SK-N-SH (cell line): ENCODE data around the gene HAUS7. TPM values are rescaled to one million over a fixed set of nuclear protein-coding genes. Genes with fewer than 3 reads are reported as not detected.

Experiments used
- CTCF ChIA-PET: fragments of 300-600, 350-600 bp; formaldehyde crosslinking; extraction: SDS; loops from one replicate; lab custom pipeline; 2021; lab: Yijun Ruan, JAX
- POLR2A ChIA-PET: fragments of 350-600 bp; sonication (Branson Sonifier 250); formaldehyde crosslinking; extraction: SDS; loops from one replicate; lab custom pipeline; 2020; ENCODE audit warnings: antibody characterized with exemption, inconsistent platforms; lab: Yijun Ruan, JAX
- DNase-seq: peaks from one replicate; pipeline ENCODE4 v3.0.0; 2012
- H2AFZ ChIP-seq: fragments of 200-600 bp; sonication (generic); 2 replicates; pipeline ENCODE4 v1.8.1; 2016; ENCODE audit warnings: antibody characterized with exemption, mild to moderate bottlenecking, low read depth
- H3F3A ChIP-seq: fragments of 200-600 bp; sonication (generic); replicated peaks from 2 replicates; pipeline ENCODE3; 2016; ENCODE audit warnings: antibody characterized with exemption, mild to moderate bottlenecking; ENCODE audit not compliant: insufficient read depth
- H3K27ac ChIP-seq, 2 experiments: fragments of 200-500 bp in 1 of 2; fragments of 200-600 bp in 1 of 2; sonication (Bioruptor generic) in 1 of 2; sonication (generic), shearing (Covaris generic) in 1 of 2; 2 replicates each; pipeline versions ENCODE4 v1.5.1 to v1.6.1; 2014 to 2016; ENCODE audit warnings: low read depth in 2 of 2, inconsistent platforms in 1 of 2, low read length in 1 of 2, mild to moderate bottlenecking in 1 of 2, mixed read lengths in 1 of 2
- H3K27me3 ChIP-seq: fragments of 200-600 bp; sonication (generic), shearing (Covaris generic); 2 replicates; pipeline ENCODE4 v1.6.1; 2016; ENCODE audit warnings: mixed run types; ENCODE audit not compliant: insufficient read depth
- H3K36me3 ChIP-seq, 2 experiments: fragments of 200-500 bp in 1 of 2; fragments of 200-600 bp in 1 of 2; sonication (Bioruptor generic) in 1 of 2; sonication (generic) in 1 of 2; replicated peaks in 1 of 2; 2 replicates each; pipeline versions ENCODE3 to v1.5.1; 2014 to 2016; ENCODE audit warnings: low read length in 1 of 2, mild to moderate bottlenecking in 1 of 2; ENCODE audit not compliant: insufficient read depth in 2 of 2, control insufficient read depth in 1 of 2
- H3K4me1 ChIP-seq, 2 experiments: fragments of 200-500 bp in 1 of 2; fragments of 200-600 bp in 1 of 2; sonication (Bioruptor generic) in 1 of 2; sonication (generic), shearing (Covaris generic) in 1 of 2; 2 replicates each; pipeline versions ENCODE4 v1.5.1 to v1.6.1; 2014 to 2016; ENCODE audit warnings: low read depth in 1 of 2, low read length in 1 of 2, mixed run types in 1 of 2; ENCODE audit not compliant: insufficient read depth in 2 of 2, control insufficient read depth in 1 of 2
- H3K4me2 ChIP-seq: fragments of 200-600 bp; sonication (generic), shearing (Covaris generic); 2 replicates; pipeline ENCODE4 v1.6.1; 2017; ENCODE audit warnings: mixed run types
- H3K4me3 ChIP-seq, 2 experiments: fragments of 200-500 bp in 1 of 2; fragments of 200-600 bp in 1 of 2; sonication (Bioruptor generic) in 1 of 2; sonication (generic), shearing (Covaris generic) in 1 of 2; 2 replicates each; pipeline versions ENCODE4 v1.5.1 to v1.8.1; 2014 to 2016; ENCODE audit warnings: low read depth in 2 of 2, inconsistent platforms in 1 of 2, low read length in 1 of 2, mild to moderate bottlenecking in 1 of 2, mixed read lengths in 1 of 2, moderate library complexity in 1 of 2
- H3K79me2 ChIP-seq: fragments of 200-600 bp; sonication (generic); 2 replicates; pipeline ENCODE4 v1.8.1; 2017; ENCODE audit warnings: mild to moderate bottlenecking; ENCODE audit not compliant: insufficient read depth
- H3K9ac ChIP-seq: fragments of 200-600 bp; sonication (generic); 2 replicates; pipeline ENCODE4 v1.6.1; 2017; ENCODE audit warnings: mixed run types
- H3K9me2 ChIP-seq: fragments of 200-600 bp; sonication (generic); 2 replicates; pipeline ENCODE4 v1.6.1; 2017; ENCODE audit warnings: mixed run types
- H3K9me3 ChIP-seq: fragments of 200-600 bp; sonication (generic); 2 replicates; pipeline ENCODE4 v1.6.1; 2017; ENCODE audit warnings: mixed run types, mild to moderate bottlenecking, moderate library complexity
- H4K20me1 ChIP-seq: fragments of 200-600 bp; sonication (generic); 2 replicates; pipeline ENCODE4 v1.6.1; 2017; ENCODE audit warnings: mild to moderate bottlenecking, mixed run types; ENCODE audit not compliant: insufficient read depth
- CTCF ChIP-seq: fragments of 200-600 bp; sonication (generic); IDR thresholded peaks from 2 replicates; pipeline ENCODE4 v1.6.1; 2017; ENCODE audit warnings: antibody characterized with exemption, mild to moderate bottlenecking, moderate library complexity
- ELF1 ChIP-seq: IDR thresholded peaks from 2 replicates; pipeline ENCODE4 v1.4.0; 2012
- EP300 ChIP-seq, 2 experiments: IDR thresholded peaks; 2 replicates each; pipeline versions ENCODE4 v1.4.0 to v1.6.1; 2012; ENCODE audit warnings: borderline replicate concordance in 1 of 2, low read depth in 1 of 2, low read length in 1 of 2
- EZH2phosphoT487 ChIP-seq: fragments of 200-600 bp; sonication (generic); IDR thresholded peaks from 2 replicates; pipeline ENCODE4 v1.6.1; 2017; ENCODE audit warnings: low read depth, mixed run types, mild to moderate bottlenecking, antibody characterized with exemption, moderate library complexity, borderline replicate concordance
- FOXJ3 ChIP-seq: sonication (generic); formaldehyde crosslinking; IDR thresholded peaks from 2 replicates; pipeline ENCODE4 v1.5.1; 2020; ENCODE audit warnings: mild to moderate bottlenecking, missing genetic modification reagents
- GABPA ChIP-seq: IDR thresholded peaks from 2 replicates; pipeline ENCODE4 v1.4.0; 2012; ENCODE audit warnings: low read depth, mild to moderate bottlenecking
- GATA2 ChIP-seq: sonication (generic); formaldehyde crosslinking; IDR thresholded peaks from 2 replicates; pipeline ENCODE4 v1.5.0; 2020; ENCODE audit warnings: mild to moderate bottlenecking, missing genetic modification reagents
- JUND ChIP-seq: IDR thresholded peaks from 2 replicates; pipeline ENCODE4 v1.4.0; 2012
- MXI1 ChIP-seq: IDR thresholded peaks from 2 replicates; pipeline ENCODE4 v1.6.1; 2012; ENCODE audit warnings: mild to moderate bottlenecking, low read depth, low read length, improper control_type of control experiment
- NRF1 ChIP-seq: IDR thresholded peaks from 2 replicates; pipeline ENCODE4 v1.6.1; 2012; ENCODE audit warnings: low read depth, mild to moderate bottlenecking, low read length
- PBX3 ChIP-seq: IDR thresholded peaks from 2 replicates; pipeline ENCODE4; 2012
- RAD21 ChIP-seq: IDR thresholded peaks from 2 replicates; pipeline ENCODE4 v1.6.1; 2012; ENCODE audit warnings: mild to moderate bottlenecking, low read length
- RCOR1 ChIP-seq: fragments of 150-350 bp; IDR thresholded peaks from 2 replicates; pipeline ENCODE4 v1.6.1; 2017; ENCODE audit warnings: antibody characterized with exemption, low read length
- REST ChIP-seq: IDR thresholded peaks from 2 replicates; pipeline ENCODE4 v1.6.1; 2012; ENCODE audit warnings: mild to moderate bottlenecking, low read depth, low read length, moderate library complexity
- RFX5 ChIP-seq: IDR thresholded peaks from 2 replicates; pipeline ENCODE4 v1.6.1; 2012; ENCODE audit warnings: mild to moderate bottlenecking, improper control_type of control experiment, low read length
- RXRA ChIP-seq: IDR thresholded peaks from 2 replicates; pipeline ENCODE4 v1.4.0; 2012; ENCODE audit warnings: low read depth, mild to moderate bottlenecking, borderline replicate concordance
- SMC3 ChIP-seq: IDR thresholded peaks from 2 replicates; pipeline ENCODE4 v1.6.1; 2012; ENCODE audit warnings: low read depth, low read length, improper control_type of control experiment
- TAF1 ChIP-seq: IDR thresholded peaks from 2 replicates; pipeline ENCODE4 v1.6.1; 2012; ENCODE audit warnings: low read depth, mild to moderate bottlenecking, low read length, moderate library complexity, borderline replicate concordance
- USF2 ChIP-seq: fragments of 150-350 bp; IDR thresholded peaks from 2 replicates; pipeline ENCODE4 v1.6.1; 2017; ENCODE audit warnings: antibody characterized with exemption, low read length, low read depth, borderline replicate concordance
- WGBS: methylation state at CpG from one replicate; pipeline ENCODE4 v1.1.6; 2017; ENCODE audit warnings: low lambda C conversion rate; 5-methylcytosine and 5-hydroxymethylcytosine counted together
- polyA plus RNA-seq, 3 experiments: library from polyadenylated mRNA; depleted of rRNA; stranded (reverse); fragments of >200 nt; gene quantifications; 2 replicates each; pipeline ENCODE4 v1.2.3, GENCODE V29; 2012

The HAUS7 gene
- polyA plus RNA-seq, 1 of the 3 experiments (the other 2 are of a cell fraction) = 39.7 TPM

- DNase-seq = no peak
Observed at GRCh38 chrX:153462291-153462690, 8.1 kb downstream of the HAUS7 start.

GRCh38 chrX:153460826-153461225, 9.6 kb downstream of the HAUS7 start:
- peaks cover 0 to 14% of the 10 kb centered on the region in 2 experiments; a peak in 1 of 4 replicates for H3K4me1 ChIP-seq
- TF ChIP-seq TAF1 = no peak
- no peak for TF ChIP-seq PBX3
- TF ChIP-seq RFX5 = no peak
- no peak for TF ChIP-seq MXI1
- peak; percentile 79 for TF ChIP-seq SMC3
- TF ChIP-seq CTCF = peak; percentile 86
- no peak for TF ChIP-seq EP300 (IDR thresholded peaks at IDR 0.05; ENCODE audit: borderline replicate concordance in 1 of 2, low read depth in 1 of 2, low read length in 1 of 2)
- no peak for TF ChIP-seq FOXJ3 (CRISPR knock-in tag)
- TF ChIP-seq RAD21 = peak; percentile 58
- no peak for TF ChIP-seq REST
- no peak for TF ChIP-seq USF2
- TF ChIP-seq GABPA = no peak

More at GRCh38 chrX:153462291-153462690, 8.1 kb downstream of the HAUS7 start:
- H3F3A ChIP-seq = peaks cover 3% of the 10 kb centered on the region
- WGBS = no CpG with 5 or more reads among the region's 10 CpGs
- no peaks in the 10 kb centered on the region for H3K79me2 ChIP-seq
- no peaks in the 10 kb centered on the region for H4K20me1 ChIP-seq
- H3K36me3 ChIP-seq = peaks cover 0 to 6% of the 10 kb centered on the region in 2 experiments
- H3K27ac ChIP-seq = no peak overlapping the region
- no peak overlapping the region for H3K4me2 ChIP-seq
- ChIA-PET POLR2A (no interaction called here), CTCF (interaction anchor here (1.2 to 3.3 kb wide), 4 partner anchors 10 to 429 kb away, joined by 3 to 63 read pairs (median 16); partner anchors contain the start of gene HAUS7)
- no peaks in the 10 kb centered on the region for H3K9me3 ChIP-seq
- H3K9me2 ChIP-seq = no peaks in the 10 kb centered on the region
- H3K27me3 ChIP-seq = no peaks in the 10 kb centered on the region; the same call in 1 of the 2 replicates
- TF ChIP-seq SMC3 (no peak), RXRA (no peak), JUND (no peak), FOXJ3 (CRISPR knock-in tag) (no peak), EP300 (IDR thresholded peaks at IDR 0.05; ENCODE audit: borderline replicate concordance in 1 of 2, low read depth in 1 of 2, low read length in 1 of 2) (no peak), GABPA (no peak), EZH2phosphoT487 (no peak), ELF1 (no peak), RCOR1 (no peak), USF2 (no peak), NRF1 (no peak), GATA2 (no peak)
- H3K4me3 ChIP-seq = no peak overlapping the region
- H3K9ac ChIP-seq = no peak overlapping the region
- peaks cover 0 to 1% of the 10 kb centered on the region in 2 experiments; a peak in 1 of 4 replicates for H3K4me1 ChIP-seq
- H2AFZ ChIP-seq = no peak overlapping the region

More at GRCh38 chrX:153460826-153461225, 9.6 kb downstream of the HAUS7 start:
- no peaks in the 10 kb centered on the region; the same call in 1 of the 2 replicates for H3K27me3 ChIP-seq
- no peak overlapping the region for H2AFZ ChIP-seq
- no peaks in the 10 kb centered on the region for H4K20me1 ChIP-seq
- no peaks in the 10 kb centered on the region for H3K9me3 ChIP-seq
- H3K27ac ChIP-seq = no peak overlapping the region
- no peak overlapping the region for H3K4me3 ChIP-seq
- DNase-seq = peak; percentile 83
- H3K79me2 ChIP-seq = no peaks in the 10 kb centered on the region
- H3F3A ChIP-seq = peaks cover 3% of the 10 kb centered on the region
- no peaks in the 10 kb centered on the region for H3K9me2 ChIP-seq
- no peak overlapping the region for H3K4me2 ChIP-seq
- H3K36me3 ChIP-seq = peaks cover 0 to 6% of the 10 kb centered on the region in 2 experiments
- WGBS = 13% methylated on average over 7 of the region's 7 CpGs
- H3K9ac ChIP-seq = no peak overlapping the region
- CTCF ChIA-PET = interaction anchor here (0.6 to 3.3 kb wide), 41 partner anchors 8 to 546 kb away, joined by 3 to 63 read pairs (median 4); partner anchors contain the start of genes BGN, HAUS7 and TREX2
- POLR2A ChIA-PET = interaction anchor here (1.0 kb wide), 1 partner anchor 47 kb away, joined by 3 read pairs; no protein-coding TSS in a partner anchor
